GM18505 (cell line): Measurements from ENCODE around the gene DPM3.
"Not testable (repeated sequence)": the region's sequence is repeated elsewhere in the genome, so short reads cannot be mapped to it uniquely, and the experiment has no call there.

Source experiments
- ATAC-seq: cut with Tn5 transposase; IDR thresholded peaks from one replicate; pipeline ENCODE4 v1.9.1; 2021; ENCODE audit not compliant: unreplicated experiment
- POLR2A ChIP-seq: IDR thresholded peaks from 4 replicates; pipeline ENCODE4 v1.6.1; 2011; ENCODE audit warnings: borderline replicate concordance; ENCODE audit not compliant: insufficient read depth, insufficient read length; ENCODE audit errors: extremely low read depth

The DPM3 gene, protein sequence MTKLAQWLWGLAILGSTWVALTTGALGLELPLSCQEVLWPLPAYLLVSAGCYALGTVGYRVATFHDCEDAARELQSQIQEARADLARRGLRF

DNA sequence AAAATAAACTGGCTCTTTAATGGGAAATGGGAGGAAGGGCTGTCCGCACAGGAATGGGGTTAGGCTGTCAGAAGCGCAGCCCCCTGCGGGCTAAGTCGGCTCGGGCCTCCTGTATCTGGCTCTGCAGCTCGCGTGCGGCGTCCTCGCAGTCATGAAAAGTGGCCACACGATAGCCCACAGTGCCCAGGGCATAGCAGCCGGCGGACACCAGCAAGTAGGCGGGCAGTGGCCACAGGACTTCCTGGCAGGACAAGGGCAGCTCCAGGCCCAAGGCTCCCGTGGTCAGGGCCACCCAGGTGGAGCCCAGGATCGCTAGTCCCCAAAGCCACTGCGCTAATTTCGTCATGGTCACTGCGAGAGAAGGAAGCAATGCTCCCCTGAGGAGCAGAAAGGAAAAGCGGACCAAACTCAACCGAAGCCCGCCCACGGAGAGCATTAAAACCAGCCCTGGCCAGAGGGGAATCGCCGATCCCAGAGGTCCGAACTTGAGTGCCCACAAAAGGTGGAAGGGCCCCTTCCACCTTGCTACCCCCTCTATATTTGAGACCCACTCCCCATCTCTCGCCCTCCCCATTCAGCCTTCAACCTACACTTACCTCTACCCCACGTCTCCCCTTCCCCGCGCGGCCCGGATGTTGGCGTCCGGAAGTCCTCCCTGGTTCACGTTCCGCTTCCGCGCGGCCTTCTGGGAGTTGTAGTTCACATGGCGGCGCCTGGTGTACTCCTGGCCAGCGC is at the start of gene DPM3:
DPM3 (minus strand) TSS at position 637 of the 735 bp plus-strand sequence; CDS start at position 346, 291 bp downstream.
- TF ChIP-seq POLR2A, result peak; percentile 80
- ATAC-seq, result no peak

DNA sequence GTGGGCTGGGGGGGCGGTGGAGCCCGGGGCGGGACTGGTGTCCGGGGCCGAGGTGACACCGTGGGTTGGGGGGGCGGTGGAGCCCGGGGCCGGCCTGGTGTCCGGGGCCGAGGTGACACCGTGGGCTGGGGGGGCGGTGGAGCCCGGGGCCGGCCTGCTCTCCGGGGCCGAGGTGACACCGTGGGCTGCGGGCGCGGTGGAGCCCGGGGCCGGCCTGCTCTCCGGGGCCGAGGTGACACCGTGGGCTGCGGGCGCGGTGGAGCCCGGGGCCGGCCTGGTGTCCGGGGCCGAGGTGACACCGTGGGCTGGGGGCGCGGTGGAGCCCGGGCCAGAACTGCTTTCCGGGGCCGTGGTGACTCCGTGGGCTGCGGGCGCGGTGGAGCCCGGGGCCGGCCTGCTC is 49.6 kb upstream of the DPM3 start:
- ATAC-seq, result not testable (repeated sequence)

DNA sequence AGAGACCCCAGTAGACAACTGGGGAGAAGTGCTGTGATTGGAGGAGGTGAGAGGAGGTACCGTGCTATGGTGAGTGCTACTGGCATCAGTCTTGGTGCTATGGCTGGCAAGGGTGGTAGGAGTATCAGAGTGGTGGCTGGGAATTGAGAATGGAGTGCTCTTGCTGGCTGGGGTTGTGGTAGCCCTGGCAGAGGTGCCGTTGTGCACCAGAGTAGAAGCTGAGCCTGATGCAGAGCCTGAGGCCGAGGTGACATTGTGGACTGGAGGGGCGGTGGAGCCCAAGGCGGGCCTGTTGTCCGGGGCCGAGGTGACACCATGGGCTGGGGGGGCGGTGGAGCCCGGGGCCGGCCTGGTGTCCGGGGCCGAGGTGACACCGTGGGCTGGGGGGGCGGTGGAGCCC is 47.9 kb upstream of the DPM3 start:
- TF ChIP-seq POLR2A, result no peak

DNA sequence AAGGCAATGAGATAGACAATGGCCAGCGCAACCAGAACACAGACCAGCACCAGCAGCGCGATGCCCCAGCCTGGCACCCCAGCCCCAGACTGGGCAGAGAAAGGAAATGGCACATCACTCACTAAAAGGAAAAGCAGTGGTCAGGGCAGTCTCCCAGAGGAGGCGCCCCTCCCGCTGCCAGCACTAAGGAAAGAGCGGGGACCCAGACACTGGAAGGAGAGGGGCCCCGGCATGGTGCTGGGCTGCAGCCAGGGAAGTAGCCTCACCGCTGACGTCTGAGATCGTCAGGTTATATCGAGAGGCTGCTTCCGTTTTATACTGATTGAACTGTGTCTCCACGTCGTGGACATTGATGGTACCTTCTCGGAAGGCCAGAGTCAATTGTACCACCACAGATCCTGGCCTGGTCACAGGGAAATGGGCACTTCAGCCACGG is 47.1 kb upstream of the DPM3 start:
- no peak for TF ChIP-seq POLR2A
- no peak for ATAC-seq

More for the DNA sequence above, 47.9 kb upstream of the DPM3 start:
- no peak for ATAC-seq

DNA sequence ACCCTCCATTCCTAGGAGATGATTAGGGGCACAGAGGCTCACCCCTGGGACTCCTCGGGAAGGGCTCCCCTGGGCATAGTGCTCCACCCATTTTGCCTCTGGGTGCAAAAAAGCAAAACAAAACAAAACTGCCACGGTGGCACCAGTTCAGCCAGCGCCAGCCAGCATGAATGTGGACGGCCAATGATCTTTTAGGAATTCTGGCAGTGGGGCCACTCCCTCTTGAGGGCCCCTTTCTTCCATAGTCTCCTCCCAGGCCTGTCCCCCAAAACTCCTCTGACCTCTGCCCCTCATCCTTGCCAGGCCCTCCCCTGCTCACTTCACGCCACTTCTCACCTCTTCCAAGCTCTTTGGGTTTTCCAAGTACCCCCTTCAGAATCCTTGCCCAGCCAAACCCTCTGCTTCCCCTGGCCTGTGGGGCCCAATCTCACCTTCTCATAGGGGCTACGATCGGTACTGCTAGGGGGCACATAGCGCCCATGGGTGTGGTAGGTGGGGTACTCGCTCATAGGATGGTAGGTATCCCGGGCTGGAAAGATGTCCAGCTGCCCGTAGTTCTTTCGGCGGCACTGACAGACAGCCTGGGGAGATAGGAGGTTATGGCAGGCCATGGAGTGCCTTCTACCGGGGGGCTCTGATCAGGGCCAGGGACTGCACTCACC is 46.6 kb upstream of the DPM3 start:
- TF ChIP-seq POLR2A, result no peak

DNA sequence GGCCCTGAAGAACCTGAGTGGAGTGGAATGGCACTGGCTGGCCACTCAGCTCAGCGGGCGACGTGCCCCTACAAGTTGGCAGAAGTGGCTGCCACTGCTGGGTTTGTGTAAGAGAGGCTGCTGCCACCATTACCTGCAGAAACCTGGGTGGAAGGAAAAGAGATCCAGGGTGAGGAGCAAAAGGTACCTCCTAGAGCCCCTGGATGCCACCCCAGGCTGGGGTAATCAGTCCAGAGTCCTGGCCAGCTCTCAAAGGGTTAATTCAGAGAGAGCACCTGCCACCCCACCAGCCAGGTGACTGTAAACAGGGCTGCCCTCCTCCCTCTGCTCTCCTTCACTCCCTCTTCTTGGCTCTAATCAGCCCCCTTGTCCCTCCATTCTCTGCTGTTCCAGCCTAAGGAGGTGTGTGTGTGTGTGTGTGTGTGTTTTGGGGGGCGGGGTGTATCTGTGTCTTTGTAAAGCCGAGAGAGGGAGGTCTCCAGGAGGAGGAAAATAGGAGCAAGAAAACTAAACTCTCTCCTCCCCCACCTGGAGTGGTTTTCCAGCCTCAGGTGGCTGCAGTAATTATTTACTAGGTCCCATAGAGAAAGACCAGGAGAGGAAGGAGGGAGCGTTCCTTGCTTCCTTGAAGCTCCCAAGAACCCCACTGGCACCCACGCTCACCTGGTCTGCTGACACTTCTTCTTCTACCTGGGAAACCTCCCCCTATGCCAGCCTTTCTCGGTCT is 45.9 kb upstream of the DPM3 start:
- no peak for ATAC-seq
- TF ChIP-seq POLR2A, result no peak

More for the DNA sequence above, 46.6 kb upstream of the DPM3 start:
- no peak for ATAC-seq

DNA sequence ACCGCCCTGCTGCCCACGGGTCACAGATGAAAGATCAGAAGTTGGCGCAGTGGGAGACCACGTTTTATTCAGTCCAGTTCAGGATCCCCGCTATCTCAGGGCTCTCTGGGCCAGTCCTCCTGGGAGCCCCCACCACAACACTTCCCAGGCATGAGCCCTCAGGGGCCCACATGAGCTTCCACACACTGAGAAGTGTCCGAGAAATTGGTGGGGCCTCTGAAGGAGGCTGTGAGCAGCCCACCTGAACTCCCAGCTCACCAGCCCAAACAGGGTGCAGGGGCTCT is 45.4 kb upstream of the DPM3 start:
- no peak for TF ChIP-seq POLR2A
- no peak for ATAC-seq

DNA sequence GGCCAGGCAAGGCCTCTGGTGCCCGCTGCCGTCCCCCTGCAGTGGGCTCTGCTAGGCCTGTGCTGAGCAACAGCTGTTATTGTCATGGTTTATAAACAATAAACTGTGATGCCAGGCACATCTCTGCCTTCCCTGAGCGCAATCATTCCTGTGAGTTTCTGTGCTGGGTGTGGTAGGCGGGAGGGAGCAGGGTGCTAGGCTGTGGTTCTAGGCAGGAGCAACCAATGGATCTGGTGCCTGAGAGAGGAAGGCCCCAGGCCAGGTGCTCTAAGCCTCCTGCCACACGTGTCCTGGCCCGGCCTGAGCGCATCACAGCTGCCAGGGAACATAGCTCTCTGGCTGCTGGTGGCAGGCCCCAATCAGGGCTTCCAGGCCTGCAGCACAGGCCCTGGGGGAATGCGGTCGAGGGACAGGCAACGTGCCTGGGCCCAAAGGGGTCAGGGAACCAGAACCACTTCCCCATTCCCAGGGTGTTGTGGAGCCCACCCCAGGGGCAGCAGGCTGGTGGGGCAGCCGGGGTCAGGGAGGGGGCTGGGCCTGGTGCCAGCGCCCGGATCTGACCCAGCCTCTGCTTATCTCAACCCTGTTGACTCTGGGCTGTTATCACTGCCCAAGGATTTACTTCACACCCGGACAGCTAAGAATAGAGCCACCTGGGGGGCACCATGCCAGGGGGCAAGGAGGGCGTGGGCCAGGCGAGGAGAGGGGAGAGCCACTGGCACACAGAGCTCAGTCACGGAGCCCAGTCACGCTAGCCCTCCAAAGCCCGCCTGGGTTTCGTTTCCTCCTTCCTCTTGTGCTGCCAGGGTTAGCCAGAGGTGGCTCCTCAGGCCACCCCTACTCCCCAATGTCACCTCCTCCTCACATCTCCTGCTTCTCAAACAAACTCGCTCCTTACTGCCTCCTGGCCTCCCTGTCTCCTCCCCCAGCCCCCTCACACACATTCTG is 44.8 kb upstream of the DPM3 start:
- TF ChIP-seq POLR2A, result peak; percentile 37
- peak; percentile 65 for ATAC-seq

DNA sequence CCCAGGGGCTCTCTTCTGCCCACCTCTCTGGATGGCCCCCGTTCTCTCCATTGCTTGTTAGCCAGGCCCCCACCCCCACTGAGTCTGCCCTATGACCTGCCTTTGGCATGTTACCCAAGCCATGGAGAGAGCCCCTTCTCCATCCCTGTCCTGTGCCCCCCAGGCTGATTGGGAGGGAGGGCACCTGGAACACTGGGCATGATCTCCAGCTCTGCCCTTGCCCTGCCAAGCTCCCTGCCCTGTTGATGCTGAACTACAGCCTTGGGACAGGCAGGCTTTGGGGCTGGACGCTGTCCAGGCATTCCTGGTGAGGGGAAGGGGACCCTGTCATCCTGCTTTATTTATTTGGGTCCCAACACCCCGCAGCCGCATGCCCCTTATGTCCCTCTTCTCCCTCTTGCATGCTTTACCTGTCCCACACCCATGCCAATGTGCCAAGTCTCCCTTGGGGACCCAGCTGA is 44.0 kb upstream of the DPM3 start:
- no peak for TF ChIP-seq POLR2A

DNA sequence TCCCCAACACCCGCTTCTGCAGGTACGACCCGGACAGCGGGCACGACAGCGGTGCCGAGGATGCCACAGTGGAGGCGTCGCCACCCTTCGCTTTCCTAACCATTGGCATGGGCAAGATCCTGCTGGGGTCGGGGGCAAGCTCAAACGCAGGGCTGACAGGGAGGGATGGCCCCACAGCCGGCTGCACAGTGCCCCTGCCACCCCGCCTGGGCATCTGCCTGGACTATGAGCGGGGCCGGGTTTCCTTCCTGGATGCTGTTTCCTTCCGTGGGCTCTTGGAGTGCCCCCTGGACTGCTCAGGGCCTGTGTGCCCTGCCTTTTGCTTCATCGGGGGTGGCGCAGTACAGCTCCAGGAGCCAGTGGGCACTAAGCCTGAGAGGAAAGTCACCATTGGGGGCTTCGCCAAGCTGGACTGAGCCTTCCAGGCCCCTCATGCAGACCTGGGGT is 43.5 kb upstream of the DPM3 start:
- no peak for ATAC-seq
- no peak for TF ChIP-seq POLR2A

More for the DNA sequence above, 44.0 kb upstream of the DPM3 start:
- ATAC-seq, result no peak

DNA sequence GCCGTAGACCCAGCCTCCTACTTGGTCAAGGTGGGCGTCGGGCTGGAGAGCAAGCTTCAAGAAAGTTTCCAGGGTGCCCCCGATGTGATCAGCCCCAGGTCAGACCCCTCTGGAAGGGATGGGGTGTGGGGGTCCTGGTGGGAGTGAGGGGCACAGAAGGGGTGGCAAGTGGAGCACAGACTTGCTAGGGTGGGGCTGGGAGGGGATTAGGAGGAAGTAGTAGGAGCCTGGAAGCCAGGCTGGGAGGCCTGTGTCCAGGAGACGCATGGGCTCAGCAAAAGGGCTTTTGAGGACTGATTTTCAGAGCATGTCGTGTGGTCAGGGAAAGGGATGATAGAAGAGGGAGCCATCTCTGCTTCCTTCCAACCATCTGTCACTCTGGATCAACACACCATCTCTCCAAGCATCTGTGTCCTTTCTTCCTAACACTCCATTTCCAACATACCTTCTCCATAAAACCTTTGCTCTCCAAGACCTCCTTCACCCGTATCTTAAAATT is 41.8 kb upstream of the DPM3 start:
- no peak for TF ChIP-seq POLR2A
- no peak for ATAC-seq

DNA sequence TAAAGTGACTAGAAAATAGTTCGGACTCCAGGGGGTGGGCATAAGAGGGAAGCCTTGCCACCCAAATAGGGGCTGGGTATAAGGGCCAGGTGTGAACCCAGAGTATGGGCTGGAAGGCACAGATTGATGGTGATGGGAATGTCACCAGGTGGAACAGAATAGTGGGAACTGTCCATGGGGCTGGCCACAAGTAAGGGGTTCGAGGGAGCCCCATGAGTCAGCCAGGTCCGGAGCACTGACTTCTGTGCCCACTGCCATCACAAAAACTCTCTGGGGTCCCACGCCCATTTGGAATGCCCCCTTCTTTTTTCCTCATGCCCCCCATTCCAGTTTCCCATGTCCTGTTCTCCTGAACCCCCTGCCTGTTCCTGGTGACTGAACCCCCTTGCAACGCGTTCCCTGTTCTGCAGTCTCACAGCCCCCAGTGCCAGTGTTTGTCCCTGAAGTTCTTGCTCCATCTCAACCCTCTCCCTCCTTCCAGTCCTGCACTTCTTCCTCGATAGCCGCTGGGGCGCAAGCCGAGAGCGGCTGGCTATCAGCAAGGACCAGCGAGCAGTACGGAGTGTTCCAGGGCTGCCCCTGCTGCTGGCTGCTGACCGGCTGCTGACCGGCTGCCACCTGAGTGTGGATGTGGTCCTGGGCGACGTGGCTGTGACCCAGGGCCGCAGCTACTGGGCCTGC is 41.2 kb upstream of the DPM3 start:
- TF ChIP-seq POLR2A, result no peak

More for the DNA sequence above, 41.2 kb upstream of the DPM3 start:
- ATAC-seq, result no peak
